ENCODE results near the gene FTSJ3. TPM values are rescaled to one million over a fixed set of nuclear protein-coding genes. Genes with fewer than 3 reads are reported as not detected.

The FTSJ3 gene
- total and polyA plus RNA-seq, 2 experiments from 2014 or later = 28.5 to 30.0 TPM

- Histone ChIP-seq H2AFZ (peak overlapping the region; percentile 41), H3K4me2 (peak overlapping the region; percentile 98), H3K4me1 (ENCODE audit: insufficient read depth) (peaks cover 20% of the 10 kb centered on the region), H3K27ac (peak overlapping the region; percentile 91), H3K4me3 (peak overlapping the region; percentile 72), H3K9me3 (ENCODE audit: low read depth) (no peaks in the 10 kb centered on the region), H3K9me2 (replicated peaks; ENCODE audit: insufficient read depth) (no peaks in the 10 kb centered on the region), H3K27me3 (no peaks in the 10 kb centered on the region), H3K79me2 (peaks cover 49% of the 10 kb centered on the region), H4K20me1 (ENCODE audit: insufficient read depth, poor library complexity, severe bottlenecking) (no peaks in the 10 kb centered on the region), H3K36me3 (replicated peaks; ENCODE audit: insufficient read depth, low read depth) (peaks cover 4% of the 10 kb centered on the region)
- peak; percentile 38 for DNase-seq (ENCODE audit: low spot score)
- TF ChIP-seq EZH2phosphoT487 (IDR thresholded peaks at IDR 0.05; ENCODE audit: low read depth, severe bottlenecking, unreplicated experiment) (no peak), EZH2 (IDR thresholded peaks at IDR 0.05; ENCODE audit: borderline replicate concordance) (no peak), CTCF (IDR thresholded peaks at IDR 0.05; ENCODE audit: poor library complexity) (no peak)
- 3% methylated on average over 31 of the region's 31 CpGs for WGBS (ENCODE audit: low lambda C conversion rate, missing lambda C conversion rate)
Observed at GRCh38 chr17:63826468-63827001, 928 bp downstream of the FTSJ3 start.

GRCh38 chr17:63824362-63824761 is 3.1 kb downstream of the FTSJ3 start:
- Histone ChIP-seq H3K27me3 (no peaks in the 10 kb centered on the region), H3K4me3 (no peak overlapping the region), H3K79me2 (peaks cover 43% of the 10 kb centered on the region), H3K4me1 (ENCODE audit: insufficient read depth) (peaks cover 20% of the 10 kb centered on the region), H3K9me3 (ENCODE audit: low read depth) (no peaks in the 10 kb centered on the region), H3K36me3 (replicated peaks; ENCODE audit: insufficient read depth, low read depth) (peaks cover under 1% of the 10 kb centered on the region), H2AFZ (no peak overlapping the region), H3K27ac (no peak overlapping the region), H4K20me1 (ENCODE audit: insufficient read depth, poor library complexity, severe bottlenecking) (no peaks in the 10 kb centered on the region), H3K4me2 (no peak overlapping the region), H3K9me2 (replicated peaks; ENCODE audit: insufficient read depth) (no peaks in the 10 kb centered on the region)
- no peak for DNase-seq (ENCODE audit: low spot score)
- 98% methylated on average over 9 of the region's 9 CpGs for WGBS (ENCODE audit: low lambda C conversion rate, missing lambda C conversion rate)
- TF ChIP-seq CTCF (IDR thresholded peaks at IDR 0.05; ENCODE audit: poor library complexity) (no peak), EZH2 (IDR thresholded peaks at IDR 0.05; ENCODE audit: borderline replicate concordance) (no peak), EZH2phosphoT487 (IDR thresholded peaks at IDR 0.05; ENCODE audit: low read depth, severe bottlenecking, unreplicated experiment) (no peak)

- H3K4me1 ChIP-seq (ENCODE audit: insufficient read depth) = peaks cover 15% of the 10 kb centered on the region
- peaks cover 37% of the 10 kb centered on the region for H3K79me2 ChIP-seq
Observed at GRCh38 chr17:63823659-63824331, 3.7 kb downstream of the FTSJ3 start.

More at GRCh38 chr17:63823659-63824331, 3.7 kb downstream of the FTSJ3 start:
- no peak overlapping the region for H3K4me2 ChIP-seq
- H2AFZ ChIP-seq = no peak overlapping the region
- H3K9me2 ChIP-seq (replicated peaks; ENCODE audit: insufficient read depth) = no peaks in the 10 kb centered on the region
- no peak overlapping the region for H3K27ac ChIP-seq
- no peak for DNase-seq (ENCODE audit: low spot score)
- no peaks in the 10 kb centered on the region for H3K9me3 ChIP-seq (ENCODE audit: low read depth)
- H4K20me1 ChIP-seq (ENCODE audit: insufficient read depth, poor library complexity, severe bottlenecking) = no peaks in the 10 kb centered on the region
- 97% methylated on average over 13 of the region's 13 CpGs for WGBS (ENCODE audit: low lambda C conversion rate, missing lambda C conversion rate)
- no peaks in the 10 kb centered on the region for H3K27me3 ChIP-seq
- TF ChIP-seq CTCF (IDR thresholded peaks at IDR 0.05; ENCODE audit: poor library complexity) (no peak), EZH2 (IDR thresholded peaks at IDR 0.05; ENCODE audit: borderline replicate concordance) (no peak), EZH2phosphoT487 (IDR thresholded peaks at IDR 0.05; ENCODE audit: low read depth, severe bottlenecking, unreplicated experiment) (no peak)
- H3K36me3 ChIP-seq (replicated peaks; ENCODE audit: insufficient read depth, low read depth) = no peaks in the 10 kb centered on the region
- no peak overlapping the region for H3K4me3 ChIP-seq
